Fibroblast of lung (primary cell): Measurements from ENCODE around the gene ERFL.

ENCODE experiments used
- CTCF ChIP-seq, 2 donors: IDR thresholded peaks in 1 of 2; conservative IDR thresholded peaks in 1 of 2; 1 replicate in 1 of 2; 2 replicates in 1 of 2; pipeline ENCODE4 v1.5.1; 2011 to 2012; ENCODE audit warnings: low read length in 2 of 2, control low read depth in 1 of 2, inconsistent platforms in 1 of 2, low read depth in 1 of 2, mild to moderate bottlenecking in 1 of 2
- EZH2 ChIP-seq: IDR thresholded peaks from 2 replicates; pipeline ENCODE4 v1.5.1; 2012; ENCODE audit warnings: low read length, control low read depth, mild to moderate bottlenecking; ENCODE audit errors: missing control alignments

DNA sequence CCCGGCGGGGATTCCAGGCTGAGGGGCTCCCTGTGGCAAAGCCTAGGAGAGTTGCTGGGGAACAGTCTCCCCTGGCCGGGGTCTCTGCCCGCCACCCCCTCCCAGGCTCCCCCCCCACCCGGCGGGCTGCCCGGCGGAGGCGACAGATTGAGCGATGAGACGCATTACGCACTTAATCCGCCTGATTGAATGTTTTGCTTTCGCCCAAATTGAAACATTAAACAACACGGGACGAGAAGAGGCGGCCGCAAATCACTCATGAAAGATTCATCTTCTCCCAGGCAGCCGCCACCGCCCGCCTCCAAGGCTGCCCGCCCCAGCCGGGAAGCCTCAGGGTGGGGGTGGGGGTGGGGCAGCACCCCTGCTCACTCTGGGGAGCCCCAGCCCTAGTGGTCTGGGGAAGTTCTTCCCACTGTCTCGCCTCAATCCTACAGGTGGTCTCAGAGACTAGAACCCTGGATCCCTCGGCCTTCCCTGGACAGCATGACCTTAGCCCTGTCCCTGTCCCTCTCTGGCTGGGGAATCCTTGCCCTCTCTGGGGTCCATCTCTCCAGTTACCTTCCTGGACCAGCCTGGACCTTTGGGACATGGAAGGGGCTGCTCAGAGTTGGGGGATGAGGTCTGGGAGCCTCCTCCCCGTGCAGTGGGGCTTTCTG lies 7.6 kb upstream of the ERFL start:
- no peak for TF ChIP-seq CTCF (conservative IDR thresholded peaks at IDR 0.05 in 1 of 2, IDR thresholded peaks at IDR 0.05 in 1 of 2; ENCODE audit: low read depth in 1 of 2, low read length in 2 of 2)
- TF ChIP-seq EZH2: no peak
